HuH-7 (cell line): ENCODE measurements around the gene CAB39.

Source experiments
- DNase-seq: peaks from one replicate; pipeline ENCODE4 v3.0.0; 2011; ENCODE audit warnings: low spot score

The CAB39 gene

DNA sequence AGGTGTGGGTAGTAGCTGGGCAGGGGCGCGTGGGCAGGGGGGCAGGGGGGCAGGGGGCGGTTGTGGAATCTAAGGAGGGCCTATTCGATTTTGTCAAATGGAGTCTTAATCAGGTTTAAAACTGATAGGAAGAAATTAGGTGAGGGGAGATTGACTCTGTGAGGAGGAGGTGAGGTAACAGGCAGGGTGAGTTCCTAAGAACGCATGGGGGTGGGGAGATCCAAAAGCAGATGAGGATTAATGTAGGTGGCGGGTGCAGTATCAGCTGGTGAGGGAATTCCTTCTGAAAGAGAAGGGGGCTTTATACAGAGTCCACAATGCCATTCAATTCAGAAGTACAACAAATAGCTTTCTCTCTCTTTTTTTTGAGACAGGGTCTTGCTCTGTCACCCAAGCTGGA is 72.7 kb downstream of the CAB39 start:
- DNase-seq = no peak

DNA sequence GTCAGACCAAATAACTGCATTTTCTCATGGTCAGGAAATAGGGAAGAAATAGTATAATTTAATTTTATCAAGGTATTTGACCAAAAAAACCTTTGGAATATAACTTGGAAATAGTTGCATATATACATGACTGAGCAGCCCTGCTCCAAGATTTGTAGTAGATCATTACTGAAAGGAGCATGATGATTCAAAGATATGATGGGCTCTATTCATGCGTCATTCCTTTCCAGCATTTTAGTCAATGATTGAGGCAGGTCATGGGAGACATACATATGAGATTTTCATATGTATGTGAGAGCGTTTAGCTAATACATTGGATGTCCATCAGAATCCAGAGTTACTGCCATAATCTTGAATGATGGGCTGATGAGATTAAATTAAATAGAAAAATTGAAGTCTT is 74.5 kb downstream of the CAB39 start:
- no peak for DNase-seq

DNA sequence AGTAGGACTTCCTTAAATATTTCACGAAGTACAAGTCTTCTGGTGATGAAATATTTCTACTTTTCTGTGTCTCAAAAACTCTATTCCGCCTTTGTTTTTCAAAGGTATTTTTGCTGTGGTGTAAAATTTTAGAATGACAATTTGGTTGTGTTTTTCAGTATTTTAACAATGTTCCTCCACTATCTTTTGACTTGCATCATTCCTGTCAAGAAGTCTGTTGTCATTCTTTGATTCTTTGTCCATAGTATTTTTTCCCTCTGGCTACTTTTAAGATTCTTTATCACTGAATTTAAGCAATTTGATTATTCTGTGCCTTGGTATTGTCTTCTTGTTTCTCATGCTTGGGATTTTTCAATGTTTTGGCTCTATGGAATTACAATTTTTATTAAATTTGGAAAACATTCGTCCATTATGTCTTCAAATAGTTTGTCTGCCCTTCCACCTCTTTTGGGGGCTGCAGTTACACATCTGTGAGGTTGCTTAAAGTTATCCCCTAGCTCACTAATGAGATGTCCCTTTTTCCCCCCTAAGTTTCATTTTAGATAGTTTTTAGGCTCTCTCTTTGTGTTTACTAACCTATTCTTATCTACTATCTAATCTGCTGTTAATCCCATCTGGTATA is 76.0 kb downstream of the CAB39 start:
- no peak for DNase-seq

DNA sequence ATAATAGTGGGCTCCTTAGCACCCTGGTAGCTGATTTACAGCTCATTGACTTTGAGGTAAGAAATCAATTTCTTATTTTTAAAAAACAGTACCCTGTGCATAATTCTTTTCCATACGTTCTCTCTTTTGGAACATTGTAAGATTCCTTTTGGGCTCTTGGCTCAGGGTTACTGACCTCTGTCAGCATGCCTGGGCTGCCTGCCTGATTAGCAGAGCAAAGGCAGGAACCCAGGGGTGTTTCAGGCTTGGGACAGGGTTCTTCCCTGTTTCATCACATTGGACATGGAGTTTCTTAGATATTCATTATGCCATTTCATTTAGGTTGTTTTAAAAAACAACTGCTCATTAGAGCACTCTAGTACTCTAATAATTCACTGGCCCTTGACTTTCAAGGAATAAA is 78.3 kb downstream of the CAB39 start:
- no peak for DNase-seq

DNA sequence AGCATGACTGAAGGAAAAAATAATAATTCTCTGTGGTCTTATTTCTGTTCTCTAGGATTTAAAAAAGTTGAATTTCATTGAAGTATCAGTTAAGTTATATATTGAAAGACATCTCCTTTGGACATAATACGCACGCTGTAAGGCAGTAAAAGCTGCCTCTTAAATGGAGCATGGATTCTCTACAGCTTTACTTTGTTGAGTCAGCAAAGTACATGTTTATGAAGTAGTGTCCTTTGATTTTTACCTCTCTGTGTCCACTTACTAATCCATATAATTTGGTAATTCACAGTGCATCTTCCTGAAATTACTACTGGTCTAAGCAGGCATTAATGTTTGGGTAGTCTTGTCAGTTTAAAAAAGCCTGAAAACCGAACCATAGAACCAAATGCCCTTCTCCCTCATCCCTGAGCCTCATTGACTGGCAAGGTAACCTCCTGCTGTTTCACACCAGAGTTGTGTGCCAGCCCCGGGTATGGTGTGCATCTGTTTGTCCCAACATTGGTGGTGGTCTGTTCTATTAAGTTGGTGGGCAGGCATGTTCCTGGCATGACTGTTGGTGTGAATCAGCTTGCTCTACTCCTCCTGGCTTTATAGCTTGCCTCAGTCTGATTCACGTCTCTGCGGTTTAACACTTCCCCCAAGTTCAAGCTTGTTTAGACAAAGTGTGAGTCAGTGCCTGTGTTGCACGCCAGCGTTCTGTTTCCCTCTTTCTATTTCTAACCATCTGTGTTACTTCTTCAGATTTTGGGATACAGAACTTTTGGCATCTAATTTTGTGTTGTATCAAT is 81.1 kb downstream of the CAB39 start:
- DNase-seq = no peak

DNA sequence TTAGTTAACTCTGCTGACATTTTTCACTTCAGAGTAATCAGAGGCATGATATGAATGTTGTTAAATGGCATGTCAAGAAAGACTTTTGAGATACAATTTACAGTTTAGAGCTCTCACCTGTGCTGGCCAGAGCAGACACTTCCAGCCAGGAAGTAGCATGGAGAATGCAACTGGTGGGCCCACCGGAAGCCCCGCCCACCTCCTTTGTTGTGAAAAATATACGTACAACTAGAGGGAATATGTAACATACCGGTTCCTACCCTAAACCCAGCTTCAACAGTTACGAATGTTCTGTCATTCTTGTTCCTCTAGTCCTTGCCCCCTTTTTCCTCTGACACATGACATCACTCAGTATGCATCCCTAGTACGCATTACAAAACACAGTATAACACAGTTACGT is 81.9 kb downstream of the CAB39 start:
- no peak for DNase-seq

DNA sequence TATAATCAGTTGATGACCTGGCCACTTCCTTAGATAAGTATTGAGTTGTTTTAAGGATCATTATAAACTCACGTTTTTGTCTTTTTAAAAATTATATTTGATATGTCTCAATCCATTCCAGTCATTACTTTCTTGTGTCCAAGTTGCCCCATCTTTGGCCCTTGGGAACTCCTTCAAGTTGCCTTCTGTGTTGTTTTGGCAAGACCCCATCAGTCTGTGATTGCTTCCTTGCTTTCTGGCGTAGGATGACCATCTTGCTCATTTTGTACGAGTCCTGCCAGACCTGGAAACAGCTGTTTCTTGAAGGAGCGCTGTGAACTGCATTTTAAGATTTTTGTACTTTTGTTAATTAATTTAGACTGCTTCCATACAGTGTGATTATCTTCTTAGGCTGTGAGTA is 83.2 kb downstream of the CAB39 start:
- no peak for DNase-seq

DNA sequence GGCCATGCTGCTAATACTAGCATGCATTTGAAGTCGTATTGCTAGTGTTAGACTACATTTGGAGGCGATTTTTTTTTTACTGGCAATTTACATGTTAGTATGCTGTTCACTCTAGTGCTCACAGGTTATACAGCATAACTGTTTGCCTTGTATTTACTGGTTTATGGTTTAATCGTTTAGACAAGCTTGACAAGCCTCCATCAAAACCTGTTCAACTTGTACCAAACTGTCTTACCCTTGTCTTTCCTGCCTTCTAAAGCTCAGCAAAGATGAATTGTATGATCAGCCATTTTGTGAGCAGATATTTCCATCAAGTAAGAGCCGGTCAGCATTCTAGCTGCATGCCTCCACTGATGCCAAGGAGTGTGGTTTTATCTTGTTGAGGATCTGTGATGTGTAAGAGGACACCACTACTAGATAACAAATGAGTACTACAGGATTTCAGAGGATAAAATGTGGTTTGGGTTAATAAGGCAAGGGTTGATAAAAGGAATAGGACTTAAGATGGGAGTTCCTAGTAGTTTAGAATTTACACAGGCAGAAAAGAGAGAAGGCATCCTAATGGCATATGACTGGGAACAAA is 83.7 kb downstream of the CAB39 start:
- DNase-seq = no peak

DNA sequence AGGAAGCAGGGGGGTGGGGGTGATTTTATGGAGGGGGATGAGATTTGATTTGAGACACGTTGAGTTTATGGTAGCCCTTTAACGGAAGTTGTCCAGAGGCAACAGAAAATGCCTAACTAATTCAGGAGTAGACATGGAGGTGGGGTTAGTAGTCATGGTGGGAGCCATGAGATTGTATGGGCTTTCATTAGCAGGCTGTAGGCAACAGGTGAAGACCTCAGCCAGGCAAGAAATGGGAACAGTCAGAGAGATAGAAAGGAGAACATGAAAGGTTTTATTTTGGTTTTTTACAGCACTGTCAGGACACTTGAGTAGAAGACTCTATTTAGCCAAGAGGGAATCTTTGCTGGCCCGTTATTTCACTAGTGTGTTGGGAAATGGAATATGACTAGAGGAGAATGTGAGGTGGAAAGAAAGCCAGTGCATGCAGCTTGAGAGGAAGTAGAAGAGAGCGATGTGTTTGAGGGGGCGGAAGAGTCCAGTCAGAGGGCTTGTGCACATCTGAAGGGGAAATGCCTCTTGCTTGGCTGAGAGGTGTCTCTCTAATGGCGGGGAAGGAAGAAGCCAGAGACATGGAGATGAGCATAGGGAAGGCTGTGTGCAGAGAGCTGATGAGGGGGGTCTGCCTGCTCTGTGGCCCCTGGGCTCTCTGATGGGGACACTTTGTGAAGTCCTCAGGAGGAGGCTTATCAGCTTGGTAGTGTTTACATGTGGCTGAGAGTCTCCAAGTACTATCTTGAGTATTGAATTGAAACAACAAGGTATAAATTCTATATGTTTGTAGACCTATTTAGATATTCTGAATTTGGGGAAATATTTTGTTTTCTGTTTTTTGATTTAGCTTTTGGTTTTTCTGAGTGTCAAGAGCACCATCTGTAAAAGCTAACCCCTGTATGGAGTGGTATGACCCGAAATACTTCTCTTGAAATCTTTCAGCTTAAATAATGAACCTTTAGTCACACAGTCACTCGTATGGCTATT is 85.2 kb downstream of the CAB39 start:
- DNase-seq = no peak

DNA sequence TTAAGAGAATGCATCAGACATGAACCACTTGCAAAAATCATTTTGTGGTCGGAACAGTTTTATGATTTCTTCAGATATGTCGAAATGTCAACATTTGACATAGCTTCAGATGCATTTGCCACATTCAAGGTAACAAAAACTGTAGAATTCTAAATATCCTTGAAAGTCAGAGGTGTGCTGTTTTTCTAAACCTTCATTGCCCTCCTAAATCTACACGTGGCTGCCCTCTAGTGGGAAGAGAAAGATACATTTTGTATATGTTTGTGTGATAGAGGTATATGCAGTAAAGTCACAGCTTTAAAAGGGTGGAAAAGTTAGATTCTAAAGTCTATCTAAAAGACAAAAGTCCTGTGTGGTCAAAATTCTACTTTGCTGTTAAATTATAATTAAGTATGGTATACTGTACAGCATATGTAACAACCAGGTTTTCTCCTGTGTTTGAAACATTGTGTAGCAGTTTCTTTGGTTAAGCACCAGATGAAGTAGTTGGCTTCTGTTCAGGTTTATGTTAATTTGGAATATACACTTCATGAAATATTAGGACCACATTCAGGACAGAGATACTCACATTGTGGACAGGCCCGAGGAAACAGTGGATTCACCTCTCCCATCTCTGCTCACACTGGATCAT is 86.2 kb downstream of the CAB39 start:
- peak; percentile 28 for DNase-seq

DNA sequence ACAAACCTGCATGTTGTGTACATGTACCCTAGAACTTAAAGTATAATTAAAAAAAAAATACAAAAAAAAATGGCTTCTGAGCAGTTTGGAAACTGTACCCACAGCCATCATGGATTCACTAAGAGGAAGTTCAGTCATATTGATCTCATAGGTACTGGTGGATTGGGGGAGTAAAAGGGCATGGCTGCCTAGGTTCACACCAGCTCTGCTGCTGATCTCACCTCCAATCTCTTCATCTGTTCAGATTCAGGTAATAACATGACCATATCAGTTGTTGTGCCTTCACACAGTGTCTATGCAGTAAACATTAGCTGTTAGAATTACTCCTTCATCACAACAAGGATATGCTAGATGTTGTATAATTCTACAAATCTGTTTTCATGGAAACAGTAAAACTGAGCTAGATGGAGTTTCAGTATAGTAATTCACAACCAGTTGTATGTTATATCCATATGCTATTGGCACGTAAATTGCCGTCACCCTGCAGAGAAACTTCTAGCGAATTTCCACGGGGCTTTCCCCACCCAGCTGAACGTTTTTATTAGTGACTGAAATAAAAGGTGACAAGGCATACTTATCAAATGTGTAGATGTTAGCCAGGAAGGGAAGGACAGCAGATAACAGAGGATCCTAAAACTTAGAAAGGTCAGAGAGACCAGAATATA is 92.8 kb downstream of the CAB39 start:
- no peak for DNase-seq

DNA sequence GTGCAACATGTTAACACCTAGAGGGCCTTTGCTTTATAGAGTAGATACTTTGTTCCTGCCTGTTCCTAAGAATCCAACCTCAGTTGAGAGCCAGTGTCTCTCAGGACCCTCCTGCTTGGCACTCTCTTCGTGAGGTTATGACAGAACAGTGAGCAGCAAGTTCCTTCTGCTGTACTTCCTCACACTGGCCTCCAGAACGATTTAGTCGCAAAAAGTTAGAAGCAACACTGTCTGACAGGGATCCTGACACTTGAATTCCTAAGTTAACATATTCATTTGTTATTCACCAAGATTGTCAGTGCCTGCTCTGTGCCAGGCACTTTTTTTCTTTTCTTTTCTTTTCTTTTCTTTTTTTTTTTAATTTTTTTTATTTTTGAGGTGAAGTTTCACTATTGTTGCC is 95.1 kb downstream of the CAB39 start:
- no peak for DNase-seq

DNA sequence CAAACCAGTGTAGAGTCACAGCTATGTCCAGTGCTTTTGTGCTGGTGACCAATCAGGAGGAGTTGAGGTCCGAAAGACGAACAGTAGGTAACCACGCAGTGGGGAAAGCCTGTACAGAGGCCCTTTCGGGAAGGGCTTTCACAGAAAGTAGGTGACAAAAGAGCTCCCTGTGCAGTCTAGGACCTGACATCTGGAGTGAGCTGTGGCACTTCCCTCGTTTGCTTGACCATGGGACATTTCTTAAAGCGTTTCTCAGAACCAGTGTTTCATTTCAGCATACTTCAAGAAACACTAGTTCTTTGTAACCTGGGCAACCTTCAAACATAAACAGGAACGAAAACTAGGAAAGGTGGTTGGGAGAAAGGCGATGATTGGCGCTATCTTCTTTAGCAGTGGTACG is 96.4 kb downstream of the CAB39 start:
- DNase-seq = no peak

DNA sequence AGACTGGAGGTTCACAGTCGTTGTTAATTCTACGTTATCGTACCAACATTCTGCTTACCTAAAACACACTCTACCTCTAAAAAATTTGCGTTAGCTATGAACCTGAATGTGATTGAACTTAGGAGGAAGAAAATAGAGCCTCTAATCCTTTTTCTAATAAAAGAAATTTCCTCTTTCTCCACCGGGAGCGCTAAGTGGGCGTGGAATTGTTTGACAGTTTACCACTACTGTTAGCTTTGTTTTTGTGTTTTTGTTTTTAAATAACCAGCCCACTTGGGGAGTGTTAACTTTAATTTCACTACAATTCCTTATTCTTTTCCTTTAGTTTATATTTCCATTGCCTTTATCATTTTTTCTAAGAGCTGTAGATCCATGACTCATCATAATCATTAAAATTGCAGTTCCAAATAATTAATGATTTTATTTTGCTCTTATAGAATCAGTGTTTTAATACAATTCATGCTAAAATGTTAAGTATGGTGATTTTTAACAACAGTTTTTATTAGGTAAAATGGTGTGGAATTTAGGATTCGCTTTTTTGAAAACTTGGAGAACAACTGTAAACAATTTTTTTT is 97.1 kb downstream of the CAB39 start:
- DNase-seq = peak; percentile 20

DNA sequence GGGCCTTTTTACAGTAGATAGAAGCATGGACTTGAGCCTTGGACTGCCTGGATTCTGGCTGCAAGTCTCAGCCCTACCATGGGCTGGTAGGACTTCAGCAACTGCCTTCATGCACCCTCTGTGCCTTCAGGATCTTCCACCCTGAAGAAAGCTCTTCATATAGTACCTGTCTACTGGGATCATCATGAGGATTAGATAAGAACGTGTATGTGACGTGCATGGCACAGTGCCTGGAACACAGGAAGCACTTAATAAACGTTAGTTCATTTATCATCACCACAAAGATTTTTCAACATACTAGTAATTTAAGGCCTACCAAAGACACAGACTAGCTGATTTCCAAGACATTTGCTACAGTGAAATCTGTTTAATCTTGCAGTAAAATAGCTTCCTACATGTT is 98.9 kb downstream of the CAB39 start:
- no peak for DNase-seq

DNA sequence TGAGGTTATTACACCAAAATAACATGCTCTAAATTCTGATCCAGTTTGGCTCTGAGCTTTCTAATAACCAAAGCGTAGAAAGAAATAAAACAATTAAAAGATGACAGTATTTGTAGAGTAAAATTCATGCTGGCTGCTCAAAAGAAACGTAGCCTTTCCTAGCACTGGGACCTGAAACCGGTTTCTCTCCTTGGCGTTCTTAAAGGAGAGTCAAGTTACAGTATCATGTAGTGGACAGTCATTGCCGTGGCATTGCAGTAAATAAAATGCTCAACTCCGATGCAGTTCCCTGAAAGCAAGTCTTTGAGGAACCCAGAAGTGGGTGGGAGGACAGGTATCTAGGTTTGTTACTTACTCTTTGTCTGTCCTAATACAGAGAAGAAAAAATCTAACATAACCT is 99.4 kb downstream of the CAB39 start:
- no peak for DNase-seq

DNA sequence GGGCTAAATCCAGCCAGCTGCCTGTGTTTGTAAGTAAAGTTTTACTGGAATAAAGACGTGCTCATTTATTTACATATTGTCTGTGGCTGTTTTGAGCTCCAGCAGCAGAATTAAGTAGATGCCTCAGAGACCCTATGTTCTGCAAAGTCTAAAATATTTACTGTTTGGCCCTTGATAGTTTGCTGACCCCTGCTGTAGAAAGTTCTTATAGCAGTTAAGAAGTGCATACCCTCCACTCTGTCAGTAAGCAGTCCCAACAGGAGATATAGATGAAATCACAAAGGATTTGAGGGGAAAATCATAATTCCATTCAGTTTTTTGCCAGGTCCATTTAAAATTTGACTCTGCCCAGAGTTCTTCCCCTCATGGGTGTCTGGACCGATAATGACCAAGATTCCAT is 102.0 kb downstream of the CAB39 start:
- DNase-seq = peak; percentile 40

DNA sequence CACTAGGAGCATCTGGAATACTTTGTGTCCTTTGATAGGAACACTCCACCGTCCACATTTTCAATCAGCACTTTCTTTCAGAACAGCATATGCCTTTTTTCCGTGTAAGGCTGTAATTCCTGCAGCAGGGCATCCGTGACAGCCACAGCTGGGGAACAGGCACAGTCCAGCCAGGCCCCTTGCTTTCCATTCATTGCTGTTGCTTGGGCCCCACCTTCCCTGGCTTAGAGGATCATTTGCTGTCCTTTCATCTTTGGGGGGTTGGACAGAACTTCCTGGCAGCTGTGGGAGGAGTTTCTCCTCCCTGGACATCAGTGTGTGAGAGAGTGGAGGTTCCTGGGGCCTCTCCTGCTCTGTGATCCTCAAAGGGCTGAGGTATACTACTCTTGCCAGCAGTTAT is 102.4 kb downstream of the CAB39 start:
- no peak for DNase-seq

DNA sequence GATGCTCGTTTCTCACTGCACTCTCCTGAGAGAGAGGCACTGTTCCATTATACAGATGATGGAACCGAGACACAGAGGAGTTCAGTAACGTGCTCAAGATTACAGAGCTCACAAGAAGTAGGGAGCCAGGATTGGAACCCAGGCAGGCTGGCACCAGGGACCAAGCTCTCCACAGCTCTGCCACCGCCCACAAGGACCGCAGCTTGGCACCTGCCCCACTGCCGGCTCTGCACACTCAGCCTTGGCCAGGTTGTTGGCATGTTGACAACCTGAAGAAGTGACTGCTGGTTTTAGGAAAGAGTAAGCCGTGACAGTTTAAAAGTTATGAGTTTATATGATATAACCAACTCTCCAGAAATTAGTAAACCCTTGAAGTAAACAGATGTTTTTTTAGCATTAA is 104.1 kb downstream of the CAB39 start:
- no peak for DNase-seq

DNA sequence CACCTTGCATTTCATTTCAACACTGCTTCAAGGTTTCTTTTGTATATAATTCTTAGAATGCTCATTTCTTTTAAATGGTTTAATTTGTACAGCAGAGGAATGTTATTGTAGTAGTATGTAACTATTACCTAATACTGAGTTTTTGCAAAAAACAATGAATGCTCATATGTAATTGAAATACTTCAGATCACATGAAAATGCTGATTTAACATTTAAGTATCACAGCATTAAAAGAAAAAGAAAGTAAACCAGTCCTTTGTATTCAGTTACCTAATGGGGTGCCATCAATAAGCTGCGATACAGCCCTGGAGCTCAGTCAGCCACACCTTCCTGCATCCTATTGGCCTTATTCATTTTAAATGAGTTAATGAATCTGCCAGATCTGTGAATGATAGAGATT is 106.8 kb downstream of the CAB39 start:
- no peak for DNase-seq
